GM18858 (cell line): ENCODE data around the gene SHQ1.
"Not testable (repeated sequence)": the region's sequence is repeated elsewhere in the genome, so short reads cannot be mapped to it uniquely, and the experiment has no call there.

ENCODE experiments used
- ATAC-seq: cut with Tn5 transposase; IDR thresholded peaks from one replicate; pipeline ENCODE4 v1.9.1; 2021; ENCODE audit not compliant: unreplicated experiment

The SHQ1 gene

GRCh38 chr3:72721683-72722381 lies 126.4 kb downstream of the SHQ1 start:
- ATAC-seq, result no peak

- ATAC-seq, result no peak
Observed at GRCh38 chr3:72720566-72720965, 127.7 kb downstream of the SHQ1 start.

- ATAC-seq, result no peak
Observed at GRCh38 chr3:72719137-72719536, 129.1 kb downstream of the SHQ1 start.

GRCh38 chr3:72714135-72714534 lies 134.1 kb downstream of the SHQ1 start:
- not testable (repeated sequence) for ATAC-seq

GRCh38 chr3:72710471-72710870 lies 137.8 kb downstream of the SHQ1 start:
- ATAC-seq, result not testable (repeated sequence)

- no peak for ATAC-seq
Observed at GRCh38 chr3:72708441-72708840, 139.8 kb downstream of the SHQ1 start.

GRCh38 chr3:72702997-72703396 lies 145.2 kb downstream of the SHQ1 start:
- ATAC-seq, result no peak

- no peak for ATAC-seq
Observed at GRCh38 chr3:72702390-72702789, 145.9 kb downstream of the SHQ1 start.

- ATAC-seq, result no peak
Observed at GRCh38 chr3:72700106-72700505, 148.1 kb downstream of the SHQ1 start.

GRCh38 chr3:72699631-72700030 lies 148.6 kb downstream of the SHQ1 start:
- ATAC-seq, result no peak
